HCT116 (cell line): ENCODE data around the gene ACYP1.

ENCODE experiments used
- EZH2 ChIP-seq: fragments of 200-600 bp; sonication (generic); IDR thresholded peaks from 2 replicates; pipeline ENCODE4 v1.6.1; 2017; ENCODE audit warnings: antibody characterized with exemption, mixed run types
- POLR2A ChIP-seq: IDR thresholded peaks from 2 replicates; pipeline ENCODE4 v1.7.0; 2011; ENCODE audit warnings: borderline replicate concordance; ENCODE audit not compliant: insufficient read depth, insufficient read length; ENCODE audit errors: extremely low read depth
- POLR2AphosphoS5 ChIP-seq: IDR thresholded peaks from 2 replicates; pipeline ENCODE4 v1.6.1; 2011; ENCODE audit warnings: mild to moderate bottlenecking, low read depth, low read length, moderate library complexity
- YY1 ChIP-seq: IDR thresholded peaks from 2 replicates; pipeline ENCODE4 v1.6.1; 2011; ENCODE audit warnings: low read length, low read depth, moderate library complexity, mild to moderate bottlenecking; ENCODE audit not compliant: insufficient replicate concordance; ENCODE audit errors: extremely low read depth
- TF ChIP-seq, protein P1 (sequence below), 3 experiments: fragments of 200-600 bp in 1 of 3; sonication (generic) in 1 of 3; IDR thresholded peaks in 2 of 3; conservative IDR thresholded peaks in 1 of 3; 2 replicates each; pipeline ENCODE4 v1.5.1; 2012 to 2017; ENCODE audit warnings: low read depth in 2 of 3, low read length in 2 of 3, antibody characterized with exemption in 1 of 3, borderline replicate concordance in 1 of 3, control low read depth in 1 of 3, mild to moderate bottlenecking in 1 of 3, mixed read lengths in 1 of 3, mixed run types in 1 of 3, moderate library complexity in 1 of 3; ENCODE audit not compliant: insufficient read depth in 1 of 3

DNA sequence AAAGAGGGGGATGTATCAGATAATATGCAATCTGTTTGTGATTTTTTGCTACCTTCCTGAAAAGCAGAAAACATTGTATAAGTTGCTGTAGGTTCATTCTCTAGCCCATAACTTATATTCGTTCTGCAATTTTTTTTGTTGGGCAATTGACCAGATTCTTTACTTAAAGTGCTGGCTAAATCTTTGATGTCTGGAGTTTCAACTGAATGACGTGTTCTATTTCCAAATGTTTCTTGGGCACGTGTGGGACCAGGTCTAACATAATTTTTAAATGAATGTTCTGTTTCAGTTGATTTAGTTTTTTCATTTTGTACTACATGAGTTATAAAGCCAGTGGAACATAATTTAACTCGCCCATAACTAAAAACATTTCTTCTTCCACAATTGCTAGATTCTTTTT, 16.3 kb downstream of the ACYP1 start:
- no peak for TF ChIP-seq POLR2AphosphoS5
- TF ChIP-seq, protein P1, sequence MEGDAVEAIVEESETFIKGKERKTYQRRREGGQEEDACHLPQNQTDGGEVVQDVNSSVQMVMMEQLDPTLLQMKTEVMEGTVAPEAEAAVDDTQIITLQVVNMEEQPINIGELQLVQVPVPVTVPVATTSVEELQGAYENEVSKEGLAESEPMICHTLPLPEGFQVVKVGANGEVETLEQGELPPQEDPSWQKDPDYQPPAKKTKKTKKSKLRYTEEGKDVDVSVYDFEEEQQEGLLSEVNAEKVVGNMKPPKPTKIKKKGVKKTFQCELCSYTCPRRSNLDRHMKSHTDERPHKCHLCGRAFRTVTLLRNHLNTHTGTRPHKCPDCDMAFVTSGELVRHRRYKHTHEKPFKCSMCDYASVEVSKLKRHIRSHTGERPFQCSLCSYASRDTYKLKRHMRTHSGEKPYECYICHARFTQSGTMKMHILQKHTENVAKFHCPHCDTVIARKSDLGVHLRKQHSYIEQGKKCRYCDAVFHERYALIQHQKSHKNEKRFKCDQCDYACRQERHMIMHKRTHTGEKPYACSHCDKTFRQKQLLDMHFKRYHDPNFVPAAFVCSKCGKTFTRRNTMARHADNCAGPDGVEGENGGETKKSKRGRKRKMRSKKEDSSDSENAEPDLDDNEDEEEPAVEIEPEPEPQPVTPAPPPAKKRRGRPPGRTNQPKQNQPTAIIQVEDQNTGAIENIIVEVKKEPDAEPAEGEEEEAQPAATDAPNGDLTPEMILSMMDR (IDR thresholded peaks at IDR 0.05 in 2 of 3, conservative IDR thresholded peaks at IDR 0.05 in 1 of 3; ENCODE audit: borderline replicate concordance in 1 of 3, insufficient read depth in 1 of 3, low read depth in 2 of 3, low read length in 2 of 3) = no peak
- no peak for TF ChIP-seq YY1
- no peak for TF ChIP-seq EZH2
- TF ChIP-seq POLR2A = no peak
